SK-N-SH treated with all-trans-retinoic acid at 6 μM for 48 hours (cell line): ENCODE data around the gene TRIM17.
A peak's percentile ranks its signal among the peaks of the same experiment; 100 is the strongest.

ENCODE experiments used
- ATAC-seq: fragments of 200-7000 bp; cut with Tn5 transposase; 3 replicates; pipeline ENCODE4 v1.9.1; 2020; ENCODE audit warnings: mild to moderate bottlenecking, moderate library complexity
- BACH2 ChIP-seq: fragments of 250-450 bp; sonication (Bioruptor Pico); IDR thresholded peaks from 2 replicates; pipeline ENCODE4 v1.9.0; 2021; ENCODE audit warnings: mild to moderate bottlenecking, borderline replicate concordance
- CREB5 ChIP-seq: fragments of 250-450 bp; sonication (Bioruptor Pico); IDR thresholded peaks from 2 replicates; pipeline ENCODE4 v1.5.1; 2020; ENCODE audit warnings: low read depth, mild to moderate bottlenecking, moderate library complexity
- CSDC2 ChIP-seq: fragments of 250-450 bp; sonication (Bioruptor Pico); IDR thresholded peaks from 2 replicates; pipeline ENCODE4 v1.5.0; 2020; ENCODE audit warnings: mild to moderate bottlenecking, moderate library complexity
- CSRNP3 ChIP-seq: fragments of 250-450 bp; sonication (Bioruptor Pico); IDR thresholded peaks from 2 replicates; pipeline ENCODE4 v1.5.1; 2021; ENCODE audit warnings: mild to moderate bottlenecking, moderate library complexity
- ESRRG ChIP-seq: fragments of 250-450 bp; sonication (Bioruptor Pico); IDR thresholded peaks from 2 replicates; pipeline ENCODE4 v1.6.1; 2021; ENCODE audit warnings: mild to moderate bottlenecking
- GLIS3 ChIP-seq: fragments of 250-450 bp; sonication (Bioruptor Pico); IDR thresholded peaks from 2 replicates; pipeline ENCODE4 v1.5.0; 2020; ENCODE audit warnings: mild to moderate bottlenecking, moderate library complexity
- ISL1 ChIP-seq: fragments of 250-450 bp; sonication (Bioruptor Pico); IDR thresholded peaks from 2 replicates; pipeline ENCODE4 v2.1.2; 2022; ENCODE audit warnings: mild to moderate bottlenecking, moderate library complexity
- OSR1 ChIP-seq: fragments of 250-450 bp; sonication (Bioruptor Pico); IDR thresholded peaks from 2 replicates; pipeline ENCODE4 v1.8.0; 2022; ENCODE audit warnings: moderate library complexity, mild to moderate bottlenecking, inconsistent platforms
- PATZ1 ChIP-seq: fragments of 250-450 bp; sonication (Bioruptor Pico); IDR thresholded peaks from 2 replicates; pipeline ENCODE4 v1.8.0; 2020; ENCODE audit warnings: mild to moderate bottlenecking, moderate library complexity, borderline replicate concordance
- POU6F1 ChIP-seq: fragments of 250-450 bp; sonication (Bioruptor Pico); IDR thresholded peaks from 2 replicates; pipeline ENCODE4 v1.8.0; 2021; ENCODE audit warnings: low read depth, mild to moderate bottlenecking, moderate library complexity, borderline replicate concordance
- PPARA ChIP-seq: fragments of 250-450 bp; sonication (Bioruptor Pico); IDR thresholded peaks from 2 replicates; pipeline ENCODE4 v1.5.0; 2020; ENCODE audit warnings: mild to moderate bottlenecking, borderline replicate concordance
- RARB ChIP-seq: fragments of 250-450 bp; sonication (Bioruptor Pico); IDR thresholded peaks from 2 replicates; pipeline ENCODE4 v1.8.0; 2021; ENCODE audit warnings: mild to moderate bottlenecking, moderate library complexity
- SNAI2 ChIP-seq: fragments of 250-450 bp; sonication (Bioruptor Pico); IDR thresholded peaks from 2 replicates; pipeline ENCODE4 v1.5.0; 2020; ENCODE audit warnings: mild to moderate bottlenecking, moderate library complexity
- TCF4 ChIP-seq: fragments of 250-450 bp; sonication (Bioruptor Pico); IDR thresholded peaks from 2 replicates; pipeline ENCODE4 v1.8.0; 2021; ENCODE audit warnings: mild to moderate bottlenecking, moderate library complexity, borderline replicate concordance
- TOX ChIP-seq: fragments of 250-450 bp; sonication (Bioruptor Pico); IDR thresholded peaks from 2 replicates; pipeline ENCODE4 v1.8.0; 2021; ENCODE audit warnings: mild to moderate bottlenecking, moderate library complexity, borderline replicate concordance
- TSHZ2 ChIP-seq: fragments of 250-450 bp; sonication (Bioruptor Pico); IDR thresholded peaks from 2 replicates; pipeline ENCODE4 v1.5.0; 2020; ENCODE audit warnings: mild to moderate bottlenecking, moderate library complexity
- ZC3H10 ChIP-seq: fragments of 250-450 bp; sonication (Bioruptor Pico); IDR thresholded peaks from 2 replicates; pipeline ENCODE4 v1.5.1; 2021; ENCODE audit warnings: mild to moderate bottlenecking, moderate library complexity
- ZFP3 ChIP-seq: fragments of 250-450 bp; sonication (Bioruptor Pico); IDR thresholded peaks from 2 replicates; pipeline ENCODE4 v1.5.0; 2020; ENCODE audit warnings: mild to moderate bottlenecking, moderate library complexity
- ZNF565 ChIP-seq: fragments of 450-650 bp; formaldehyde crosslinking; conservative IDR thresholded peaks from 2 replicates; pipeline ENCODE4 v1.5.0; 2020; ENCODE audit warnings: low read depth, mild to moderate bottlenecking, moderate library complexity
- ZNF70 ChIP-seq: fragments of 450-650 bp; formaldehyde crosslinking; IDR thresholded peaks from 2 replicates; pipeline ENCODE4 v1.5.0; 2020; ENCODE audit warnings: mild to moderate bottlenecking, moderate library complexity
- ZNF8 ChIP-seq: fragments of 450-650 bp; formaldehyde crosslinking; IDR thresholded peaks from 2 replicates; pipeline ENCODE4 v1.5.0; 2020; ENCODE audit warnings: mild to moderate bottlenecking, moderate library complexity

The TRIM17 gene

GRCh38 chr1:228464487-228464983 lies 47.9 kb upstream of the TRIM17 start:
- TF ChIP-seq OSR1 (no peak), ZFP3 (CRISPR knock-in tag) (no peak), PPARA (CRISPR knock-in tag) (no peak)
- peak; percentile 98 for ATAC-seq

- ATAC-seq: peak; percentile 48
- TF ChIP-seq ZNF70 (peak; percentile 72; the same call in 1 of the 2 replicates), CSDC2 (no peak)
- TF ChIP-seq, all 23 proteins: peak for 1
These were observed 47.1 kb upstream of the TRIM17 start for GRCh38 chr1:228463559-228464455.

GRCh38 chr1:228463009-228463558 lies 46.4 kb upstream of the TRIM17 start:
- TF ChIP-seq ZNF8 (CRISPR knock-in tag) (no peak), OSR1 (no peak), CREB5 (CRISPR knock-in tag) (no peak), RARB (CRISPR knock-in tag) (no peak), SNAI2 (CRISPR knock-in tag) (no peak), ZFP3 (CRISPR knock-in tag) (no peak), PATZ1 (CRISPR knock-in tag) (no peak), CSRNP3 (CRISPR knock-in tag) (no peak), CSDC2 (no peak), ZNF70 (no peak), POU6F1 (CRISPR knock-in tag) (no peak), GLIS3 (CRISPR knock-in tag) (no peak), TCF4 (CRISPR knock-in tag) (no peak), TSHZ2 (CRISPR knock-in tag) (no peak), TOX (CRISPR knock-in tag) (no peak), BACH2 (CRISPR knock-in tag) (no peak), ISL1 (CRISPR knock-in tag) (no peak), ZNF565 (CRISPR knock-in tag) (no peak), ESRRG (CRISPR knock-in tag) (no peak), ZC3H10 (CRISPR knock-in tag) (no peak)
- TF ChIP-seq, all 23 proteins: peak for 0
- no peak for ATAC-seq
